ENCODE measurements around the gene ENPEP.

GRCh38 chr4:110532901-110533589 lies 57.1 kb downstream of the ENPEP start:
- no peak for TF ChIP-seq POLR2A (IDR thresholded peaks at IDR 0.05)
- TF ChIP-seq, protein P1, sequence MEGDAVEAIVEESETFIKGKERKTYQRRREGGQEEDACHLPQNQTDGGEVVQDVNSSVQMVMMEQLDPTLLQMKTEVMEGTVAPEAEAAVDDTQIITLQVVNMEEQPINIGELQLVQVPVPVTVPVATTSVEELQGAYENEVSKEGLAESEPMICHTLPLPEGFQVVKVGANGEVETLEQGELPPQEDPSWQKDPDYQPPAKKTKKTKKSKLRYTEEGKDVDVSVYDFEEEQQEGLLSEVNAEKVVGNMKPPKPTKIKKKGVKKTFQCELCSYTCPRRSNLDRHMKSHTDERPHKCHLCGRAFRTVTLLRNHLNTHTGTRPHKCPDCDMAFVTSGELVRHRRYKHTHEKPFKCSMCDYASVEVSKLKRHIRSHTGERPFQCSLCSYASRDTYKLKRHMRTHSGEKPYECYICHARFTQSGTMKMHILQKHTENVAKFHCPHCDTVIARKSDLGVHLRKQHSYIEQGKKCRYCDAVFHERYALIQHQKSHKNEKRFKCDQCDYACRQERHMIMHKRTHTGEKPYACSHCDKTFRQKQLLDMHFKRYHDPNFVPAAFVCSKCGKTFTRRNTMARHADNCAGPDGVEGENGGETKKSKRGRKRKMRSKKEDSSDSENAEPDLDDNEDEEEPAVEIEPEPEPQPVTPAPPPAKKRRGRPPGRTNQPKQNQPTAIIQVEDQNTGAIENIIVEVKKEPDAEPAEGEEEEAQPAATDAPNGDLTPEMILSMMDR (IDR thresholded peaks at IDR 0.05 in 4 of 5, conservative IDR thresholded peaks at IDR 0.05 in 1 of 5): no peak
